Spleen (tissue), 7 donors: ENCODE measurements around the gene KRTAP4-8.

ENCODE experiments used
- POLR2A ChIP-seq, 3 donors: fragments of 450-650 bp; IDR thresholded peaks; one replicate each; pipeline ENCODE4 v1.5.1; 2017; ENCODE audit warnings: antibody characterized with exemption in 3 of 3, mild to moderate bottlenecking in 1 of 3
- POLR2AphosphoS5 ChIP-seq, 3 donors: sonication (generic); formaldehyde crosslinking; IDR thresholded peaks; one replicate each; pipeline ENCODE4 v1.5.1; 2017; ENCODE audit warnings: antibody characterized with exemption in 3 of 3
- TF ChIP-seq, protein P1 (sequence below), 11 experiments: fragments of 200-600 bp in 7 of 11; fragments of 450-650 bp in 4 of 11; sonication (generic) in 4 of 11; IDR thresholded peaks in 8 of 11; conservative IDR thresholded peaks in 3 of 11; 1 replicate in 7 of 11; 2 replicates in 4 of 11; pipeline versions ENCODE4 v1.4.0 to v1.8.0; 2016 to 2021; ENCODE audit warnings: antibody characterized with exemption in 11 of 11, inconsistent platforms in 4 of 11, mild to moderate bottlenecking in 1 of 11
- donor health status: DM: no; HTN: no; CAD: no; lungs with moderate emphysema.
- donor health status: DM: no; HTN: no; CAD: no.
- donor health status: DM: no; HTN: no; CAD: no.

DNA sequence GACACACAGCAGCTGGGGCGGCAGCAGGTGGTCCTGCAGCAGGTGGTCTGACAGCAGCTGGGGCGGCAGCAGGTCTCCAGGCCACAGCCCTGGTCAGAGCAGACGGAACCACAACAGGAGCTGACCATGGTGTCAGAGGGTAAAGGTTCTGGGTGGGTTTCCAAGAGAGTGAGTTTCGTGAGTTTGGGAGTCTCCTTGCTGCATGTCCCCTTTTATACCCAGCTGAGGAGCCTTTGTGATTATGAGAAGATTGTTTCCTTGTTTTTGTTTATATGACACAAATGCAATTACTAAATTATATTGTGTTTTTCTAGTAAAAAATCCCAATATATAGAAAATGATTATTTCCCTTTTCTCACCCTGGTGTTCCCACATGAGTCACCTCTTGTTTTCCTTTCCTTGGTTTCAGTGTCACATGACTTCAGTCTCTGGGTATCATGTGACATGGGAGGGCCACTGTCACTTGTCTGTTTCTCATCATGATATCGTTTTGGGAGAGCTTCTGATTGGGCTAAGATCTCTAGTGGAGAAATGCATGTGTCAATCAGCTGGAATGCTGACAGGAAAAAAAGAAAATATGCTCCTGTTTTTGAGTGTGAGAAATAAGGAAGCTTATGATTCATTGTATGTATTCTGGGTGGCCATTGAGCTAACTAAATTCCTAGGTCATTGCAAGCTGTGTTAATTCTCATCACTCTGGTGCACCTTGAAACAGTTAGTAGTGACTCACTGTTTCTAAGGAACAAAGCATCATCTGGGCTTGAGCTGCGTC is 42.6 kb upstream of the KRTAP4-8 start, which contains the start of gene KRTAP4-6:
- no peak for TF ChIP-seq POLR2AphosphoS5 (IDR thresholded peaks at IDR 0.05)
- TF ChIP-seq, protein P1, sequence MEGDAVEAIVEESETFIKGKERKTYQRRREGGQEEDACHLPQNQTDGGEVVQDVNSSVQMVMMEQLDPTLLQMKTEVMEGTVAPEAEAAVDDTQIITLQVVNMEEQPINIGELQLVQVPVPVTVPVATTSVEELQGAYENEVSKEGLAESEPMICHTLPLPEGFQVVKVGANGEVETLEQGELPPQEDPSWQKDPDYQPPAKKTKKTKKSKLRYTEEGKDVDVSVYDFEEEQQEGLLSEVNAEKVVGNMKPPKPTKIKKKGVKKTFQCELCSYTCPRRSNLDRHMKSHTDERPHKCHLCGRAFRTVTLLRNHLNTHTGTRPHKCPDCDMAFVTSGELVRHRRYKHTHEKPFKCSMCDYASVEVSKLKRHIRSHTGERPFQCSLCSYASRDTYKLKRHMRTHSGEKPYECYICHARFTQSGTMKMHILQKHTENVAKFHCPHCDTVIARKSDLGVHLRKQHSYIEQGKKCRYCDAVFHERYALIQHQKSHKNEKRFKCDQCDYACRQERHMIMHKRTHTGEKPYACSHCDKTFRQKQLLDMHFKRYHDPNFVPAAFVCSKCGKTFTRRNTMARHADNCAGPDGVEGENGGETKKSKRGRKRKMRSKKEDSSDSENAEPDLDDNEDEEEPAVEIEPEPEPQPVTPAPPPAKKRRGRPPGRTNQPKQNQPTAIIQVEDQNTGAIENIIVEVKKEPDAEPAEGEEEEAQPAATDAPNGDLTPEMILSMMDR (IDR thresholded peaks at IDR 0.05 in 8 of 11, conservative IDR thresholded peaks at IDR 0.05 in 3 of 11), result no peak
- no peak for TF ChIP-seq POLR2A (IDR thresholded peaks at IDR 0.05)
